GM19438 (cell line): Measurements from ENCODE around the gene TSPAN31.
"Not testable (repeated sequence)": the region's sequence is repeated elsewhere in the genome, so short reads cannot be mapped to it uniquely, and the experiment has no call there.

Source experiments
- ATAC-seq: cut with Tn5 transposase; IDR thresholded peaks from one replicate; pipeline ENCODE4 v1.9.1; 2021; ENCODE audit warnings: low read depth; ENCODE audit not compliant: unreplicated experiment

Gene TSPAN31

GRCh38 chr12:57721846-57722608, 22.8 kb upstream of the TSPAN31 start:
- ATAC-seq = not testable (repeated sequence)

- ATAC-seq = no peak
Observed at GRCh38 chr12:57722716-57723629, 21.9 kb upstream of the TSPAN31 start.

- ATAC-seq = no peak
Observed at GRCh38 chr12:57723630-57723962, 21.2 kb upstream of the TSPAN31 start.

- no peak for ATAC-seq
Observed at GRCh38 chr12:57724003-57724935, 20.6 kb upstream of the TSPAN31 start.

GRCh38 chr12:57724936-57725740, 19.7 kb upstream of the TSPAN31 start:
- ATAC-seq = no peak

GRCh38 chr12:57725851-57726150, 19.0 kb upstream of the TSPAN31 start:
- ATAC-seq = no peak

GRCh38 chr12:57726151-57726883, 18.5 kb upstream of the TSPAN31 start:
- no peak for ATAC-seq

- ATAC-seq = no peak
Observed at GRCh38 chr12:57726884-57727757, 17.7 kb upstream of the TSPAN31 start.

- ATAC-seq = no peak
Observed at GRCh38 chr12:57727758-57728395, 17.0 kb upstream of the TSPAN31 start.

- no peak for ATAC-seq
Observed at GRCh38 chr12:57729321-57729844, 15.5 kb upstream of the TSPAN31 start.

- ATAC-seq = no peak
Observed at GRCh38 chr12:57730336-57731067, 14.3 kb upstream of the TSPAN31 start.

GRCh38 chr12:57731411-57732080, 13.3 kb upstream of the TSPAN31 start:
- no peak for ATAC-seq

GRCh38 chr12:57732270-57732669, 12.6 kb upstream of the TSPAN31 start:
- ATAC-seq = no peak

GRCh38 chr12:57732726-57733593, 11.9 kb upstream of the TSPAN31 start:
- ATAC-seq = no peak

- ATAC-seq = no peak
Observed at GRCh38 chr12:57733928-57734327, 10.9 kb upstream of the TSPAN31 start.

- ATAC-seq = no peak
Observed at GRCh38 chr12:57734591-57734990, 10.2 kb upstream of the TSPAN31 start.
